HG03095 (cell line): ENCODE measurements around the gene ERC1.

ENCODE experiments used
- ATAC-seq: cut with Tn5 transposase; IDR thresholded peaks from one replicate; pipeline ENCODE4 v1.9.1; 2021; ENCODE audit warnings: moderate library complexity; ENCODE audit not compliant: unreplicated experiment

Gene ERC1

GRCh38 chr12:1469070-1469469 is 478.0 kb downstream of the ERC1 start:
- ATAC-seq = no peak

- no peak for ATAC-seq
Observed at GRCh38 chr12:1470051-1470450, 479.0 kb downstream of the ERC1 start.

GRCh38 chr12:1471224-1471623 is 480.2 kb downstream of the ERC1 start:
- no peak for ATAC-seq

- ATAC-seq = no peak
Observed at GRCh38 chr12:1473418-1473817, 482.4 kb downstream of the ERC1 start.

GRCh38 chr12:1474041-1474573 is 483.1 kb downstream of the ERC1 start:
- ATAC-seq = no peak

GRCh38 chr12:1474574-1475153 is 483.6 kb downstream of the ERC1 start:
- ATAC-seq = no peak

- no peak for ATAC-seq
Observed at GRCh38 chr12:1479645-1480044, 488.6 kb downstream of the ERC1 start.

GRCh38 chr12:1481326-1481725 is 490.3 kb downstream of the ERC1 start:
- ATAC-seq = no peak

GRCh38 chr12:1481906-1482305 is 490.9 kb downstream of the ERC1 start:
- ATAC-seq = no peak

- no peak for ATAC-seq
Observed at GRCh38 chr12:1488908-1489381, 497.9 kb downstream of the ERC1 start.

- ATAC-seq = no peak
Observed at GRCh38 chr12:1491983-1492697, 501.1 kb downstream of the ERC1 start.

GRCh38 chr12:1493781-1494565 is 502.9 kb downstream of the ERC1 start:
- no peak for ATAC-seq

GRCh38 chr12:1494856-1495255 is 503.8 kb downstream of the ERC1 start:
- ATAC-seq = no peak

GRCh38 chr12:1496162-1496900 is 505.3 kb downstream of the ERC1 start:
- no peak for ATAC-seq

GRCh38 chr12:1497161-1497560 is 506.1 kb downstream of the ERC1 start:
- no peak for ATAC-seq

- ATAC-seq = no peak
Observed at GRCh38 chr12:1498199-1498740, 507.2 kb downstream of the ERC1 start.

- ATAC-seq = no peak
Observed at GRCh38 chr12:1499351-1499750, 508.3 kb downstream of the ERC1 start.

GRCh38 chr12:1500095-1500801 is 509.2 kb downstream of the ERC1 start:
- no peak for ATAC-seq

GRCh38 chr12:1501001-1501400 is 510.0 kb downstream of the ERC1 start:
- ATAC-seq = no peak
